K562 (cell line): ENCODE data around the gene MBNL2. TPM values are rescaled to one million over a fixed set of nuclear protein-coding genes. Genes with fewer than 3 reads are reported as not detected.

ENCODE experiments used
- ARID4B ChIP-seq: sonication (generic); formaldehyde crosslinking; IDR thresholded peaks from 2 replicates; pipeline ENCODE4 v1.8.0; 2022; ENCODE audit warnings: mild to moderate bottlenecking, missing genetic modification reagents
- MBD1 ChIP-seq: fragments of 250-450 bp; sonication (Bioruptor Pico); IDR thresholded peaks from 2 replicates; pipeline ENCODE4 v1.8.0; 2022; ENCODE audit warnings: inconsistent platforms
- MGA ChIP-seq: fragments of 450-650 bp; IDR thresholded peaks from 2 replicates; pipeline ENCODE4 v1.6.1; 2016; ENCODE audit warnings: mild to moderate bottlenecking, moderate library complexity
- RAD21 ChIP-seq, 2 experiments: fragments of 250-450 bp in 1 of 2; fragments of 450-650 bp in 1 of 2; sonication (Bioruptor Pico) in 1 of 2; formaldehyde crosslinking in 1 of 2; IDR thresholded peaks in 1 of 2; conservative IDR thresholded peaks in 1 of 2; 2 replicates each; pipeline versions ENCODE4 v1.4.0 to v1.8.0; 2020 to 2022; ENCODE audit warnings: mild to moderate bottlenecking in 2 of 2, moderate library complexity in 1 of 2
- SRF ChIP-seq, 2 experiments: fragments of 250-450, 450-650 bp in 1 of 2; sonication (Bioruptor Pico) in 1 of 2; sonication (generic) in 1 of 2; formaldehyde crosslinking; IDR thresholded peaks; 2 replicates each; pipeline versions ENCODE4 v1.5.0 to v1.5.1; 2020 to 2022; ENCODE audit warnings: mild to moderate bottlenecking in 1 of 2, missing genetic modification reagents in 1 of 2
- ZNF561 ChIP-seq: fragments of 450-650 bp; formaldehyde crosslinking; conservative IDR thresholded peaks from 2 replicates; pipeline ENCODE4 v1.4.0; 2020; ENCODE audit warnings: mild to moderate bottlenecking, moderate library complexity
- polyA plus RNA-seq, 8 experiments: library from polyadenylated mRNA; depleted of rRNA in 4 of 8; stranded (reverse) in 5 of 8; unstranded in 3 of 8; fragments of >200 nt; fragmentation: Nextera tagmentation in 2 of 8; fragmentation: Illumina TruSeq in 1 of 8; extraction: Ambion mirVana in 2 of 8; extraction: Trizol in 1 of 8; gene quantifications; 2 replicates each; pipeline versions ENCODE4 v1.2.1 to v1.2.3, GENCODE V29; 2011 to 2014; ENCODE audit warnings: inconsistent platforms in 1 of 8, missing spikeins in 1 of 8
- total RNA-seq, 7 experiments: library from RNA; depleted of rRNA in 6 of 7; stranded (reverse); fragments of >200 nt in 6 of 7; fragmentation: Illumina TruSeq in 2 of 7; extraction: Trizol in 2 of 7; gene quantifications; 2 replicates each; pipeline versions ENCODE4 v1.2.1 to v1.2.3, GENCODE V29; 2011 to 2021; ENCODE audit warnings: low replicate concordance in 1 of 7

MBNL2 gene
- total and polyA plus RNA-seq, 9 of the 15 experiments (the other 6 are each of a cell fraction or from before 2014, with no cell fraction given): 7.0 to 24.8 (median 13.8) TPM

GRCh38 chr13:97422118-97423054 lies 200.3 kb downstream of the MBNL2 start (continued):
- TF ChIP-seq MBD1: no peak
- no peak for TF ChIP-seq SRF (CRISPR knock-in tag; IDR thresholded peaks at IDR 0.05)
- TF ChIP-seq ZNF561 (CRISPR knock-in tag): no peak
- no peak for TF ChIP-seq ARID4B (CRISPR knock-in tag)
- no peak for TF ChIP-seq MGA
- no peak for TF ChIP-seq RAD21 (CRISPR knock-in tag; conservative IDR thresholded peaks at IDR 0.05 in 1 of 2, IDR thresholded peaks at IDR 0.05 in 1 of 2)
